ENCODE measurements around the gene MUC22.

- TF ChIP-seq CTCF (IDR thresholded peaks at IDR 0.05; ENCODE audit: low read depth, low read length) (no peak), POLR2A (IDR thresholded peaks at IDR 0.05; ENCODE audit: extremely low read depth, insufficient read length) (no peak), MYC (IDR thresholded peaks at IDR 0.05; ENCODE audit: low read depth, low read length) (no peak)
Observed at GRCh38 chr6:31041372-31041974, 31.2 kb downstream of the MUC22 start.

Data from NB4 (cell line).